Activated naive CD8-positive, alpha-beta T cell treated with anti-CD3 and anti-CD28 coated beads for 36 hours (primary cell): ENCODE measurements around the gene CFAP300. TPM values are rescaled to one million over a fixed set of nuclear protein-coding genes. Genes with fewer than 3 reads are reported as not detected.
A peak's percentile ranks its signal among the peaks of the same experiment; 100 is the strongest.

Experiments used
- DNase-seq: peaks from one replicate; pipeline ENCODE4 v3.0.0; 2021
- H3K27ac Mint-ChIP-seq: one replicate; pipeline ENCODE4 v1.8.0; 2022; ENCODE audit warnings: mild to moderate bottlenecking, moderate library complexity, mixed read lengths
- H3K27me3 Mint-ChIP-seq: one replicate; pipeline ENCODE4 v1.8.0; 2022; ENCODE audit warnings: mild to moderate bottlenecking, mixed read lengths
- H3K36me3 Mint-ChIP-seq: one replicate; pipeline ENCODE4 v1.8.0; 2021; ENCODE audit warnings: mild to moderate bottlenecking, mixed read lengths
- H3K4me1 Mint-ChIP-seq: one replicate; pipeline ENCODE4 v1.8.0; 2021; ENCODE audit warnings: mixed read lengths
- H3K4me3 Mint-ChIP-seq: one replicate; pipeline ENCODE4 v1.8.0; 2022; ENCODE audit warnings: mild to moderate bottlenecking, moderate library complexity, mixed read lengths
- H3K9me3 Mint-ChIP-seq: one replicate; pipeline ENCODE4 v1.8.0; 2022; ENCODE audit warnings: mixed read lengths
- total RNA-seq, 2 experiments: library from RNA; stranded (reverse); gene quantifications; one replicate each; pipeline ENCODE4 v1.2.3, GENCODE V29; 2021

CFAP300 gene
- total RNA-seq = not detected

GRCh38 chr11:102047305-102047924, at the start of gene CFAP300:
Gene CFAP300 (plus strand): TSS chr11:102047437. CDS start chr11:102047471, 34 bp downstream.
- Mint-ChIP-seq H3K4me3 (peak within 1 kb of the TSS; percentile 52), H3K9me3 (no peaks in the 10 kb centered on the region), H3K36me3 (no peaks in the 10 kb centered on the region), H3K27ac (no peak within 1 kb of the TSS), H3K4me1 (peaks cover 3% of the 10 kb centered on the region), H3K27me3 (peaks cover 46% of the 10 kb centered on the region)
- peak; percentile 58 for DNase-seq

- no peaks in the 10 kb centered on the region for H3K36me3 Mint-ChIP-seq
- DNase-seq = no peak
- H3K4me1 Mint-ChIP-seq = peaks cover 5% of the 10 kb centered on the region
- no peak overlapping the region for H3K4me3 Mint-ChIP-seq
- H3K27me3 Mint-ChIP-seq = no peaks in the 10 kb centered on the region
- H3K9me3 Mint-ChIP-seq = no peaks in the 10 kb centered on the region
- H3K27ac Mint-ChIP-seq = no peak overlapping the region
Measured at GRCh38 chr11:102001657-102002338, 45.4 kb upstream of the CFAP300 start.

- Mint-ChIP-seq H3K4me3 (no peak overlapping the region), H3K27ac (no peak overlapping the region), H3K36me3 (no peaks in the 10 kb centered on the region), H3K9me3 (no peaks in the 10 kb centered on the region), H3K27me3 (no peaks in the 10 kb centered on the region), H3K4me1 (peaks cover 5% of the 10 kb centered on the region)
- DNase-seq = no peak
Measured at GRCh38 chr11:102004220-102004619, 43.0 kb upstream of the CFAP300 start.

GRCh38 chr11:102005306-102005705, 41.9 kb upstream of the CFAP300 start:
- Mint-ChIP-seq H3K27ac (no peak overlapping the region), H3K4me1 (peaks cover 5% of the 10 kb centered on the region), H3K4me3 (no peak overlapping the region), H3K27me3 (peaks cover 7% of the 10 kb centered on the region), H3K36me3 (no peaks in the 10 kb centered on the region), H3K9me3 (no peaks in the 10 kb centered on the region)
- no peak for DNase-seq

- H3K27ac Mint-ChIP-seq = no peak overlapping the region
- H3K36me3 Mint-ChIP-seq = no peaks in the 10 kb centered on the region
- peaks cover 16% of the 10 kb centered on the region for H3K27me3 Mint-ChIP-seq
- H3K4me3 Mint-ChIP-seq = no peak overlapping the region
- no peaks in the 10 kb centered on the region for H3K9me3 Mint-ChIP-seq
- peaks cover 5% of the 10 kb centered on the region for H3K4me1 Mint-ChIP-seq
- DNase-seq = no peak
Measured at GRCh38 chr11:102006835-102007566, 40.2 kb upstream of the CFAP300 start.

- Mint-ChIP-seq H3K27ac (no peak overlapping the region), H3K36me3 (no peaks in the 10 kb centered on the region), H3K4me3 (no peak overlapping the region), H3K4me1 (peaks cover 5% of the 10 kb centered on the region), H3K9me3 (no peaks in the 10 kb centered on the region), H3K27me3 (peaks cover 20% of the 10 kb centered on the region)
- DNase-seq = no peak
Measured at GRCh38 chr11:102007567-102008437, 39.4 kb upstream of the CFAP300 start.

- Mint-ChIP-seq H3K27me3 (peaks cover 24% of the 10 kb centered on the region), H3K27ac (no peak overlapping the region), H3K9me3 (no peaks in the 10 kb centered on the region), H3K36me3 (no peaks in the 10 kb centered on the region), H3K4me1 (no peaks in the 10 kb centered on the region), H3K4me3 (no peak overlapping the region)
- no peak for DNase-seq
Measured at GRCh38 chr11:102010776-102011494, 36.3 kb upstream of the CFAP300 start.

- Mint-ChIP-seq H3K27me3 (peaks cover 24% of the 10 kb centered on the region), H3K9me3 (no peaks in the 10 kb centered on the region), H3K4me1 (no peaks in the 10 kb centered on the region), H3K36me3 (no peaks in the 10 kb centered on the region), H3K4me3 (no peak overlapping the region), H3K27ac (no peak overlapping the region)
- DNase-seq = no peak
Measured at GRCh38 chr11:102012946-102013345, 34.3 kb upstream of the CFAP300 start.

GRCh38 chr11:102014756-102015155, 32.5 kb upstream of the CFAP300 start:
- Mint-ChIP-seq H3K4me1 (no peaks in the 10 kb centered on the region), H3K4me3 (no peak overlapping the region), H3K27ac (no peak overlapping the region), H3K27me3 (peaks cover 22% of the 10 kb centered on the region), H3K36me3 (no peaks in the 10 kb centered on the region), H3K9me3 (no peaks in the 10 kb centered on the region)
- DNase-seq = no peak

GRCh38 chr11:102017026-102017425, 30.2 kb upstream of the CFAP300 start:
- H3K9me3 Mint-ChIP-seq = no peaks in the 10 kb centered on the region
- DNase-seq = no peak
- H3K4me1 Mint-ChIP-seq = no peaks in the 10 kb centered on the region
- H3K4me3 Mint-ChIP-seq = no peak overlapping the region
- H3K36me3 Mint-ChIP-seq = no peaks in the 10 kb centered on the region
- H3K27ac Mint-ChIP-seq = no peak overlapping the region
- peaks cover 8% of the 10 kb centered on the region for H3K27me3 Mint-ChIP-seq

GRCh38 chr11:102026217-102026616, 21.0 kb upstream of the CFAP300 start:
- no peaks in the 10 kb centered on the region for H3K36me3 Mint-ChIP-seq
- DNase-seq = no peak
- no peak overlapping the region for H3K4me3 Mint-ChIP-seq
- peaks cover 18% of the 10 kb centered on the region for H3K27me3 Mint-ChIP-seq
- no peaks in the 10 kb centered on the region for H3K4me1 Mint-ChIP-seq
- H3K27ac Mint-ChIP-seq = no peak overlapping the region
- H3K9me3 Mint-ChIP-seq = no peaks in the 10 kb centered on the region

- Mint-ChIP-seq H3K27me3 (peaks cover 18% of the 10 kb centered on the region), H3K4me3 (no peak overlapping the region), H3K9me3 (no peaks in the 10 kb centered on the region), H3K27ac (no peak overlapping the region), H3K4me1 (no peaks in the 10 kb centered on the region), H3K36me3 (no peaks in the 10 kb centered on the region)
- DNase-seq = no peak
Measured at GRCh38 chr11:102026959-102027358, 20.3 kb upstream of the CFAP300 start.

GRCh38 chr11:102036757-102037156, 10.5 kb upstream of the CFAP300 start:
- no peak for DNase-seq
- Mint-ChIP-seq H3K4me3 (no peak overlapping the region), H3K27ac (no peak overlapping the region), H3K9me3 (no peaks in the 10 kb centered on the region), H3K4me1 (no peaks in the 10 kb centered on the region), H3K27me3 (peaks cover 12% of the 10 kb centered on the region), H3K36me3 (no peaks in the 10 kb centered on the region)

- Mint-ChIP-seq H3K9me3 (no peaks in the 10 kb centered on the region), H3K27ac (no peak overlapping the region), H3K36me3 (no peaks in the 10 kb centered on the region), H3K4me1 (peaks cover 3% of the 10 kb centered on the region), H3K4me3 (peak overlapping the region; percentile 51), H3K27me3 (peaks cover 46% of the 10 kb centered on the region)
- no peak for DNase-seq
Measured at GRCh38 chr11:102046841-102047240, 396 bp upstream of the CFAP300 start.
